Measurements from ENCODE around the gene NTPCR.
"Not testable (repeated sequence)": the region's sequence is repeated elsewhere in the genome, so short reads cannot be mapped to it uniquely, and the experiment has no call there.

The NTPCR gene

DNA sequence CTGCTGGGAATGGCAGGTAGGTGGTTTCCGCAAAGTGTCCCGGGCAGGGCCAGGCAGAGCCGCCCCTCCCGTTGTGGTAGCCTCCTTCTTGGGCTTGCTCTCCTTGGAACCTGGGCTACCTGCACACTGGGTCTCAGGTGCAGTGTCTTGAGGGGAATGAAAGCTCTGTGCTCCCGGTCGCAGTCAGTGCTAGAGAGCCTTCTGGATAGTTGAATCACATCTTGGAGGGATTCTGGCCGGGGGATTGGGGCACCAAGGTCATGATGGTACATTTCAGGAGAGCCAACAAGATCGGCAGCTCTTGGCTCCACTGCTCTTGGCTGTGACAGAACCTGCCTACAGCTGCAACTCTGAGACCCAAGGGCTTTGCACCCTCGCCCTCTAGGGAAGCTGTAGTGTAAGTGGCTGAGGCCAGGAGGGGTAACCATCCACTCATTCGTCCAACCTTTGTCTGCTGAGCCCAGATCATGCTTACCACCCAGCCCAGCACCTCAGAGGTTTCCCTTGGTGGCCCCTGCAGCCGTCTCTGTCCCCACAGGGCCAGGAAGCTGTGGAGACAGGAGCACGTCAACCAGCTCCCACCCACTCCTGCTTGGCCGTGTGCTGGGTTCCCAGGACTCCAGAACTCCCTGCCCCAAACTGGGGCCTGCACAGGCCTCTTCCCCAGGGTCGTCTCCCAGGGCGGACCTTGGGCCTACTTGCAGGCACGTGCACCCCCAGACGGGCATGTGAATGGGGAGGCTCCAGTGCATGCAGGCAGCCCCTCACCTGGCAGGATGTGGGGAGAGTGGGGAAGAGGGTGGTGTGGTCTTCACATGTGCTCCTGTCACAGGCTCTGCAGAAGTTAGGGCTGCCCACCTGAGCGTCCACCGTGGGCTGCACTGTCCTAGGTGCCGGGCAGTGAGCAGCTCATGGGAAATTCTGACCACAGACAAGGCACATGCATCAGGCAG lies 40.0 kb downstream of the NTPCR start:
- Mint-ChIP-seq H3K4me3 (no peak overlapping the region), H3K27me3 (no peaks in the 10 kb centered on the region), H3K27ac (no peak overlapping the region), H3K9me3 (peaks cover 16 to 19% of the 10 kb centered on the region in 2 donors), H3K4me1 (no peaks in the 10 kb centered on the region), H3K36me3 (peaks cover 43 to 58% of the 10 kb centered on the region in 2 donors)
- ATAC-seq (replicated peaks) (no peak), DNase-seq (no peak)

DNA sequence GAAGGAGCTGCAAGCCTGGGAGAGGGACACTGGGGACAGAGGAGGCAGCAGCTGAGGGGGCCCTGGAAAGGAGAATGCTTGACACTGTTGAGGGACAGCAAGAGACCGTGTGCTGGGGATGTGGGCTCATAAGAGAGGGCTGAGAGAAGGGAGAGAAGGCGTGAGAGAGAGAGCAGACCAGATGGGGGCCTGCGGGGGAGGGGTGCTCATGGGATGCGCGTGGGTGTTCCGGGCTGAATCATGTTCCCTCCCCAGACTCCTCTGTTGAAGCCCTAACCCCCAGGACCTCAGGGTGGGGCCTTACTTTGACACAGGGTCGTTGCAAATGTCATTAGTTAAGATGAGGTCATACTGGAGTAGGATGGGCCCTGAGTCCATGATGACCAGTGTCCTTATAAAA lies 40.8 kb downstream of the NTPCR start:
- Mint-ChIP-seq H3K4me3 (no peak overlapping the region), H3K36me3 (peaks cover 43 to 61% of the 10 kb centered on the region in 2 donors), H3K27me3 (no peaks in the 10 kb centered on the region), H3K27ac (no peak overlapping the region), H3K4me1 (no peaks in the 10 kb centered on the region), H3K9me3 (peaks cover 16 to 19% of the 10 kb centered on the region in 2 donors)
- DNase-seq (no peak), ATAC-seq (replicated peaks) (no peak)

DNA sequence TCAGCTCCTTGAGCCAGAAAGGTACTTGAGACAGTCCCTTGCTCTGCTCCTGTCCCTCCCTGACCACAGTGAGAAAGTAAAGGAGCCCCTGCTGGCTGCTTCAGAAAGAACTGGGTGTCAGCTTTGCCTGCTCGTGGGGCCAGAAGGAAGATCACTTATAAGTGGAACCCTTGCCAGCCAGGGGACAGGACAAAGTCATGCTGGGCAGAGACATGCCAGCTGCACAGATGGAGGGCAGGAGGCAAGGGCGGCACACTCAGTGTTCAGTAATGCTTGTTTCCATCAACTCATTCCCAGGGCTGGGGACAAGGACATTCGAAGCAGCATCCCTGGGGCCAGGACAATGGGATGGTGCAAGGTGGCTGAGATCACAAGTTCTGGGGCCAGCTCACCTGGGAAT lies 41.8 kb downstream of the NTPCR start:
- DNase-seq, result no peak
- H3K9me3 Mint-ChIP-seq, result peaks cover 16 to 19% of the 10 kb centered on the region in 2 donors
- H3K4me1 Mint-ChIP-seq, result no peaks in the 10 kb centered on the region
- peaks cover 50 to 71% of the 10 kb centered on the region in 2 donors for H3K36me3 Mint-ChIP-seq
- no peaks in the 10 kb centered on the region for H3K27me3 Mint-ChIP-seq
- ATAC-seq (replicated peaks), result no peak
- H3K4me3 Mint-ChIP-seq, result no peak overlapping the region
- H3K27ac Mint-ChIP-seq, result no peak overlapping the region

DNA sequence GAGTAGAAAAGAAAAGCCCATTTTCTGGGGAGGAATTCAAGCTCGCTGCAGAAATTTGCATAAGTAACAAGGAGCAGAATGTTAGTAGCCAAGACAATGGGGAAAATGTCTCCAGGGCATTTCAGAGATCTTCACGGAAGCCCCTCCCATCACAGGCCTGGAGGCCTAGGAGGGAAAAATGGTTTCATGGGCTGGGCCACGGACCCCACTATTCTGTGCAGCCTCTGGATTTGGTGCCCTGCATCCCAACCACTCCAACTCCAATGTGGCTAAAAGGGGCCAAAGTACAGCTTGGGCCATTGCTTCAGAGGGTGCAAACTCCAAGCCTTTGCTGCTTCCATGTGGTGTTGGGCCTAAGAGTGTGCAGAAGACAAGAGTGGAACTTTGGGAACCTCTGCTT lies 43.1 kb downstream of the NTPCR start:
- Mint-ChIP-seq H3K9me3 (peaks cover 16 to 19% of the 10 kb centered on the region in 2 donors), H3K27me3 (no peaks in the 10 kb centered on the region), H3K36me3 (peaks cover 62 to 84% of the 10 kb centered on the region in 2 donors), H3K27ac (no peak overlapping the region), H3K4me1 (no peaks in the 10 kb centered on the region), H3K4me3 (no peak overlapping the region)
- no peak for ATAC-seq (replicated peaks)
- no peak for DNase-seq

DNA sequence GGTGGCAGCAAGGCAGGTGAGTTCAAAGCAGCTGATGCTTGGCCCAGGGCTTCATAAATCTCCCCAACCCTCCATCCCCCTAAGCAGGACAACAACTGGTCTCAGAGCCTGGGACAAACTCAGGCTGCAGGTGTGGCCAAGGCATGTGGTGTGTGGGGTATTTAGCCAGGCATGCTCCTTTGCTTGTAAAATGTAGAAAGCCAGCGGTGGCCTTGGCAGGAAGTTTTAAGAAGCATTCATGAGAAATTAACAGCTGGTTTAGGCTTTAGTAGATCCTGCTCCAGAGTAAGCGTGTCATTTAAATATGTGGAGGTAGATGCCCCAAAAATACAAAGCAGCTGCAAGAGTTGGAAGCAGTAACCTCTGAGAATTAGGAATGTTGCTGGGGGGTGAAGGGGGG lies 44.8 kb downstream of the NTPCR start:
- Mint-ChIP-seq H3K9me3 (peaks cover 16 to 19% of the 10 kb centered on the region in 2 donors), H3K27me3 (no peaks in the 10 kb centered on the region), H3K4me3 (no peak overlapping the region), H3K36me3 (peaks cover 70 to 89% of the 10 kb centered on the region in 2 donors), H3K27ac (no peak overlapping the region), H3K4me1 (no peaks in the 10 kb centered on the region)
- DNase-seq (no peak), ATAC-seq (replicated peaks) (no peak)

DNA sequence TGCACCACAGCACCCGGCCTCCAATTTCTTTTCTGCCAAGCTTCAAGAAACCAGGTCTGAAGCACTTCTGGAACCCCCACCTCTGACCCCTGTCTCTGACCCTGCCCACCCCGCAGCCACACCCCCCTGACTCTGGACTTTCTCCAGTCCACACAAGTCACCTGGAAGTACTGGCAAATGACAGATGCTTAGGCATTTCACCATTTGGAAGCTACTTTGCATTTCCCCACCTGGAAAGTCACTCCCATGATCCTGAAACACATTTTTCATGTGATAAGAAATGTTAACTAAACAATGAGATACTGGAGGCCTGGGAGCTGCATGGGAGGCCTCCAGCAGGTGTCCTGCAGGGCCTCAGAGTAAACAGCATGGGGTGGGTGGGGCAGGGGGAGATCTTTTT lies 45.7 kb downstream of the NTPCR start:
- ATAC-seq (replicated peaks), result no peak
- Mint-ChIP-seq H3K4me1 (no peaks in the 10 kb centered on the region), H3K36me3 (peaks cover 69 to 88% of the 10 kb centered on the region in 2 donors)

DNA sequence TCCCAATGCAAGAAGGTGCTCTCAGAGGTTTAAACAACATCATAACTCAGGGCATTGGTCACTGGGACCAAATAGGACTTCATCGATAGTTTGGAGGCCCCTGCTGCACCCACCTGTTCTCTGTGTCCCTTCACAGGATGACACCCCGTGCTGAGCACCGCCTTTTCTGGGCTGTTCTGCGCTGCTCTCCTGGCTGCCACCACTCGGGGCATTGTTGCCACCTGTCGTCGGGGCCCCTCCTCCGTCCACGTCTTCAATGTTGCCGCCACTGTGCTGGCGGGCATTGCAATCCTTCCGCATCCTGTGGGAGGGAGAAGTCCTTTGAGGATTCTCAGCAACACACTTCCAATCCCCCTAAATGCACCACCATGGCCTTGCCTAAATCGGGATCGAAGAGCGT lies 47.7 kb downstream of the NTPCR start:
- Mint-ChIP-seq H3K36me3 (peaks cover 61 to 74% of the 10 kb centered on the region in 2 donors), H3K27ac (no peak overlapping the region), H3K27me3 (no peaks in the 10 kb centered on the region)

More for the DNA sequence above, 45.7 kb downstream of the NTPCR start:
- H3K4me3 Mint-ChIP-seq, result no peak overlapping the region
- H3K9me3 Mint-ChIP-seq, result peaks cover 16 to 19% of the 10 kb centered on the region in 2 donors
- DNase-seq, result no peak
- H3K27ac Mint-ChIP-seq, result no peak overlapping the region
- H3K27me3 Mint-ChIP-seq, result no peaks in the 10 kb centered on the region

DNA sequence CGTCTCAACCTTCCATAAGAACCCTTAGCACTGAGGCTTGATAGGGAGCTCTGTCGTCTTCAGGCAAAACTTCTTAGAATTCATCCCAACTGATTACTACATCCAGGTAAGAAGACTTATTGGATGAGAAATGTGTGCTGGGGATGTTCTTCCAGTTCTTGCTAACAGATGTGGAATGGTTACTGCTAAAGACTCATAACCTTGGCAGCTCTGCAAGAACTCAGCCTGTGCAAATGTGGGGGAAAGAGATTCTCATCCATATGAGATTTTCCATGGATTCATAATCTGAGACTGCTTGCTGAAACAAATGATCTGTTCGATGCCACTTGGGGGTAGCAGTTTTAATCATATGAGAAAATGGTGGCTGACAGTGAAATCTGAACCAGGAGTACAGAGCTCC lies 48.2 kb downstream of the NTPCR start:
- Mint-ChIP-seq H3K4me1 (no peaks in the 10 kb centered on the region), H3K4me3 (no peak overlapping the region), H3K27me3 (no peaks in the 10 kb centered on the region), H3K9me3 (peaks cover 12 to 13% of the 10 kb centered on the region in 2 donors), H3K36me3 (peaks cover 56 to 73% of the 10 kb centered on the region in 2 donors), H3K27ac (no peak overlapping the region)
- no peak for DNase-seq
- no peak for ATAC-seq (replicated peaks)

More for the DNA sequence above, 47.7 kb downstream of the NTPCR start:
- ATAC-seq (replicated peaks) (no peak), DNase-seq (no peak)
- no peaks in the 10 kb centered on the region for H3K4me1 Mint-ChIP-seq
- H3K4me3 Mint-ChIP-seq, result no peak overlapping the region
- peaks cover 15% of the 10 kb centered on the region in 2 donors for H3K9me3 Mint-ChIP-seq

DNA sequence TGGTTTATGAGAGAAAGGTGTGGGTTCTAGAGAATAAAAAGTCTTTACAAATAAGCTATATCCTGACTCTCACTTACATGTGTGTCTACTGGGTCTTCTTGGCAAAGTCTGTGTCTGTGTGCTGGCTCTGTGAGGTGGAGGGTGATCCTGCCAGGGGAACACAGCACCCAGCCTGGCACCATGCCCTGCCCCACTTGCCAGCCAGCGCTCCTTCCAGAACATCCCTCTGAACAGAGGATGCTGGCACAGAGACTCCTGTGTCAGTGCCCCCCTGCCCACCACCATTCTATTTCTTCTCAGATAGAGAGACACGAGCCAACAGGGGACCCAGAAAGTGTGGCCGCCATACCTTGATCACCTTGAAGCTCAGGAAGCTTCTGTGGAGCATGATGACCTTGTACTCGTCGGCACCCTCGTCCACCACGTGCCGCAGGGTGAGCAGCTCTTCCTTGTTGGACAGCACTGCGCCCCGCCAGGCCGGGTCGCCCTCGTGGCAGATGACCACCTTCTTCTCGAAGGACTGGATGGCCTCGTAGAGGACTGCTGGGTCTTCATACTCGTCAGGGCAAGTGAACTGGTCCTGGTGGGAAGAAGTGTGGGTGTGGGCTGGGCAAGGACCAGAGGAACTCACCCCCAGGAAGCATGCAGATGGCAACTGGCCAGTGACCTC lies 49.7 kb downstream of the NTPCR start:
- Mint-ChIP-seq H3K4me1 (no peaks in the 10 kb centered on the region), H3K4me3 (no peak overlapping the region), H3K36me3 (peaks cover 45 to 68% of the 10 kb centered on the region in 2 donors), H3K27me3 (no peaks in the 10 kb centered on the region), H3K27ac (no peak overlapping the region), H3K9me3 (peaks cover 2 to 4% of the 10 kb centered on the region in 2 donors)
- DNase-seq (no peak), ATAC-seq (replicated peaks) (no peak)

DNA sequence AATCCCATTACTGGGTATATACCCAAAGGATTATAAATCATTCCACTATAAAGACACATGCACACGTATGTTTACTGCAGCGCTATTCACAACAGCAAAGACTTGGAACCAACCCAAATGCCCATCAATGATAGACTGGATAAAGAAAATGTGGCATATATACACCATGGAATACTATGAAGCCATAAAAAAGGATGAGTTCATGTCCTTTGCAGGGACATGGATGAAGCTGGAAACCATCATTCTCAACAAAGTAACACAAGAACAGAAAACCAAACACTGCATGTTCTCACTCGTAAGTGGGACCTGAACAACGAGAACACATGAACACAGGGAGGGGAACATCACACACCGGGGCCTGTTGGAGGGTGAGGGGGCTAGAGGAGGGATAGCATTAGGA lies 53.2 kb downstream of the NTPCR start:
- H3K9me3 Mint-ChIP-seq; H3K4me3 Mint-ChIP-seq; H3K4me1 Mint-ChIP-seq; ATAC-seq (replicated peaks); H3K27me3 Mint-ChIP-seq; DNase-seq; H3K27ac Mint-ChIP-seq: not testable (repeated sequence)
- H3K36me3 Mint-ChIP-seq, result peaks cover 26 to 41% of the 10 kb centered on the region in 2 donors

DNA sequence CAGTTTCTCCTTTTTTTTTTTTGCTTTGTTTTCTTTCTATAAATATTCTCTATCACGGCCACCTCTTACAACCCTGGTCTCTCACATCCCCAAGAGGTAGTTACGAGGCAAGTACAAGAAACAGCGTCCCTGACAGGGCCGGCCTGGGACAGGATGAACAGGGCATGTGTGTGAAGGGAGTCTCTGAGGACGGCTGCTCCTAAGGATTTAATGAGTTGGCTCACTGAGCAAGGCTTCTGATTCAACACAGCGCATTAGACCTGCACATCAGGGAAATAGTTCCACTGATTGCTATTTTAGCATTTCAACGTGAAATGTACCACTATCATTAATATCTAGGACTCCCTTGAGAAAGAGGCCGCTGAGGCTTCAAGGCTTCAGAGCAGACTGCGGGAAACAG lies 54.0 kb downstream of the NTPCR start:
- peaks cover 2 to 4% of the 10 kb centered on the region in 2 donors for H3K9me3 Mint-ChIP-seq
- no peak overlapping the region for H3K4me3 Mint-ChIP-seq
- no peak for ATAC-seq (replicated peaks)
- DNase-seq, result no peak
- no peak overlapping the region for H3K27ac Mint-ChIP-seq
- H3K4me1 Mint-ChIP-seq, result no peaks in the 10 kb centered on the region
- H3K36me3 Mint-ChIP-seq, result peaks cover 20 to 35% of the 10 kb centered on the region in 2 donors
- H3K27me3 Mint-ChIP-seq, result no peaks in the 10 kb centered on the region

DNA sequence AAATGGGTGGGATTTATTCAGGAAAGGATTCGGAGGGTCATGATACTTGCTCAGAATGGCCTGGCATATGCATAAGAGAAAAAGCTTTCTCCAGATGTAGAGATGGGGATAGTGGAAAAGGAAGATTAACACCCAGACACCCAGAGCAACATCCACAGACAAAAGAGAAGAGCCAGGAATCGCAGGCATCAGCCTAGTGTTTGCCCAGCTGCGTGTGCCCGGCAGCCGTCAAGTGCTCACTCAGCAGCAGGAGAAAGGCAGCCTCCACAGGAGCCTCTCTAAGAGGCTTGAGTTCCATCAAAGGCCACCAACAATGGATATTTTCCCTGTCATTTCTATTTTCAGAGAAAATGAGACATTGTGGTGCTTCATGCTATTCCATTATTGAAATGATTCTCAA lies 54.7 kb downstream of the NTPCR start:
- Mint-ChIP-seq H3K36me3 (peaks cover 14 to 28% of the 10 kb centered on the region in 2 donors), H3K27ac (no peak overlapping the region), H3K9me3 (peaks cover 2 to 4% of the 10 kb centered on the region in 2 donors), H3K27me3 (no peaks in the 10 kb centered on the region), H3K4me3 (no peak overlapping the region), H3K4me1 (no peaks in the 10 kb centered on the region)
- DNase-seq, result no peak
- ATAC-seq (replicated peaks), result no peak

DNA sequence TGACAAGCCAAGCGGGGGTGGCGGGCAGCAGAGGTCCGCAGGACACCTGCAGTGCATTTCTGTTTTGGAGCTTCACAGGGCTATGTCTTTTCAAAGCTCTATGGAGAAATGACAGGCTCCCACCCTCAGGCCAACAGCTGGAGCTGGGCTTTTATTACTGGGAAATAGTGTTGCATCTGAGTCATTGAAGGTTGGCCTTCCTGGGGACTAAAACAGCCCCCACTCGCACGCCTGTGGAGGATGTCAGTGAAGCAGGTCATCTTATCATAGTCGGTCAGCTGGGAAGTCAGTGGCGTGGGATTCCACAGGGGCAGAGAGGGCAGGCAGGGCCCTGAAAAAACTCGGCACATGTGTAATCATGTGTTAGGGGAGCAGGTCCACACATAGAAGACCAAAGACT lies 55.3 kb downstream of the NTPCR start:
- Mint-ChIP-seq H3K27ac (no peak overlapping the region), H3K4me3 (no peak overlapping the region), H3K4me1 (no peaks in the 10 kb centered on the region), H3K9me3 (peaks cover 2 to 4% of the 10 kb centered on the region in 2 donors), H3K27me3 (no peaks in the 10 kb centered on the region), H3K36me3 (peaks cover 10 to 23% of the 10 kb centered on the region in 2 donors)
- DNase-seq, result no peak
- ATAC-seq (replicated peaks), result no peak

DNA sequence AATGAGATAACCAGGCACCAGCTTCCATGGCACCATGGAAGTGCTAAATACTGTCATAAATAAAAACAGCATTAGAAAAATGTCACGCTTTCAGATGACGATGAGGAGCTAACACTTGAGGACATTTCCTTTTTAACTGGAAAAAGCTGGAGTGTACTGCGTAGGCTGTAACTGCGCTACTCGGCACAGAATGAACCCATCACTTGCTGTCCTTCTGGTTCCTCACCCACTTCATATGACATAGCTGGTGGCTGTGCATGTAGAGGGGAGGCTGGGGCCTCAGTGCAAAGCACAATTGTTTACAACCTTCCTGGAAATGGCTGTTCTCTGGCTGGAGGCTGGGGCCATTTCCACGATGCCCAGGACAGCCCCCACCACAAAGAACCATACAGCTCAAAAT lies 55.7 kb downstream of the NTPCR start:
- DNase-seq, result no peak
- H3K36me3 Mint-ChIP-seq, result peaks cover 10 to 22% of the 10 kb centered on the region in 2 donors
- no peaks in the 10 kb centered on the region for H3K27me3 Mint-ChIP-seq
- ATAC-seq (replicated peaks), result no peak
- no peak overlapping the region for H3K27ac Mint-ChIP-seq
- no peaks in the 10 kb centered on the region for H3K4me1 Mint-ChIP-seq
- peaks cover 2 to 4% of the 10 kb centered on the region in 2 donors for H3K9me3 Mint-ChIP-seq
- H3K4me3 Mint-ChIP-seq, result no peak overlapping the region

Data from stimulated activated naive B cell treated with anti-CD40 and anti-IgM and Interleukin-4, amounts not matched to agents 10 μg/mL and 1 μg/mL and 100 μg/mL, for 72 hours (primary cell).